NCI-H1105 (cell line): ENCODE results near the gene TBX1.

ENCODE experiments used
- DNase-seq: peaks from one replicate; lab custom pipeline; 2025; lab: John Stamatoyannopoulos, UW

The TBX1 gene

GRCh38 chr22:19753996-19754700, 6.4 kb upstream of the TBX1 start:
- no peak for DNase-seq

- DNase-seq = no peak
Measured at GRCh38 chr22:19754701-19755144, 5.9 kb upstream of the TBX1 start.

- DNase-seq = no peak
Measured at GRCh38 chr22:19755145-19755710, 5.3 kb upstream of the TBX1 start.

GRCh38 chr22:19755722-19756287, 4.8 kb upstream of the TBX1 start:
- DNase-seq = no peak

- peak; percentile 10 for DNase-seq
Measured at GRCh38 chr22:19756288-19757128, 4.1 kb upstream of the TBX1 start.

- DNase-seq = no peak
Measured at GRCh38 chr22:19757140-19757984, 3.2 kb upstream of the TBX1 start.

DNA sequence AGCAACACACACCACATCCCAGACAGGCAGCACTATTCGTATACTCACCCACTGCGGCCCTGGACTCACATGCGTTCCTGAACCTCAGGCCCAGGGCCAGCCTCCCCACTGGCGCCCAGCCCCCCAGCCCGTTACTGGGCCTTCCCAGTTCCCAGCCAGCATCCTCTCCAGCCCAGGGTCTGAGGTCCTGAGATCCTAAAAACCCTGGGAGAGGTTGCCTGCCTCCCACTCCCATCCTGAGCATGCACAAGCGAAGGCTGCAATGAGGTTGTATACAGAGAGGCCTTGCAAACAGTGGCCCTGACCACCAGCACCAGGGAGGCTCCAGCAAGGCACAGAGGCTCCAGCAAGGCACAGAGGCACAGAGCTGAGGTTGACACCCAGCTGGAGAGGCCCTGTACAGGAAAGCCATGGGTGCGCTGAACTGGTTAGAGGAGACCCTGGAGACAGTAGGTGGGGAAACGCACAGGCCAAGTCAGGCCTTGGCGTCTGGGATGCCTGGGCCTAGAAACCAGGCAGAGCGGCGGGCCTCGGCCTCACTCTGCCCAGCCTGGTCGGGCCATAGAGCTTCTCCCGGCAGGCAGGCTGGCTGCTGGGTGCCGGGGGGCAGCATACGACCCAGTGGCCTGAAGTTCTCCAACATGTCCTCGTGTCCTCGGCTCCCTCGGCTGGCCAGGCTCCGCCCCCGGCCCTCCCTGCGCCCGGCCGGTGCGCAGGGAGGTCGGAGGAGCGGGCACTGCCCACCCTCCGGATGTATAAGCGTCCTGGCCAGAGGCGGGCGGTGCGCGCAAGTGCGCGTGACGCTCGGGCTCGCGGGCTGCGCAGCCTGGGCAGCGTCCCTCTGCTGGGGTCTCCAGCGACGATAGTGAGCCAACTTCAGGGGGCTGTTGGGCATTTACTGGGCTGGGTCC, 2.3 kb upstream of the TBX1 start:
- no peak for DNase-seq

DNA sequence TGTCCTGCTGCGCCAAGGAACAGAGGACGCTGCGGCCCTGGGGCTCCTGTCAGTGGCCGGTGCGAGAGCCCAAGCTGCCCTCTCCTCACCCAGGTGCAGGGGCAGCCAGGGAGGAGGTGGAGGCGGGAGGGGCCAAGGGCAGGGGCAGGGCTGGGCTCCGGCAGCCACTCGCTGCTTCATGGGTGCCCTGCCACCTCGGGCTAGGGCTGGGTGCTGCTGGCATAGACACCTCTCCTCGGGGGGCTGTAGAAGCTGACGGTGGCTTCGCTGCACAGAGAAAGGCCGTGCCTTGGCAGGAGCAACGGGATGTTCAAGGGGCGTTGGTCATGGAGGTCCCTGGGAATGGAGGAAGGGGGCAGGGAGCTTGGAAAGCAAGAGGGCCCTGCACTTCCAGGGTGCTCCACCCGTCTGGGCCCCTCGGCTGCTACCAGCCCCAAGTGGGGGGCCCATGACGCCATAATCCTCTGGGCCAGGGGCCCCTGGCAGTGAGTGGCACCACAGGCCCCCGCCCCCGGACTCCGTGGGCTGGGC, 1.6 kb upstream of the TBX1 start:
- no peak for DNase-seq

DNA sequence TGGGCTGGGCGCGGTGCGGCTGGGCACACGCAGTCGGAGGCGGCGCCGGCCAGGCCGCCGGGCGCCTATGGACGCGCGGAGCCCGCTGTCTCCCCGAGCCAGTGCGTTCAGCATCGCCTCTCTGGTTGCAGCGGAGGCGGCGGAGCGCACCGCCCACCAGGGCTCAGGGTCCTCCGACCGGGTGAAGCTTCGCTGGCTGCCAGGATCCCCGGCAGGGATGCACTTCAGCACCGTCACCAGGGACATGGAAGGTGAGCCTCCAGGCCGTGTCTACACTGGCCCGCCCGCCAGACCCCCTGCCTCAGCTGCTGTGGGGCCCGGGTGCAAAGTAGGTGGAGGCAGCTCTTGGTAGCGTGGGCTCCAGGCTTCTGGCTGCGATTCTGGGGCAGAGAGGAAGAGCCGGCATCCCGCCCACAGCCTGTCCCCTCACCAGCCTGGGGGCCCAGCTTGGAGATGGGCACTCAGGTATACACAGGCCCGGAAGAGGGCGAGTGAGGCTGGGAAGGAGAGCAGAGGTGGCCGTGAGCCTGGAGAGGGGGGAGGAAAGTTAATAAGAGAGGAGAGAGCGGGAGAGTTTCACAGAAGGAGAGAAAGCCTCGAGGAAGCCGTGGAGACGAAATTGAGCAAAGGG, 1.0 kb upstream of the TBX1 start:
- DNase-seq = no peak

DNA sequence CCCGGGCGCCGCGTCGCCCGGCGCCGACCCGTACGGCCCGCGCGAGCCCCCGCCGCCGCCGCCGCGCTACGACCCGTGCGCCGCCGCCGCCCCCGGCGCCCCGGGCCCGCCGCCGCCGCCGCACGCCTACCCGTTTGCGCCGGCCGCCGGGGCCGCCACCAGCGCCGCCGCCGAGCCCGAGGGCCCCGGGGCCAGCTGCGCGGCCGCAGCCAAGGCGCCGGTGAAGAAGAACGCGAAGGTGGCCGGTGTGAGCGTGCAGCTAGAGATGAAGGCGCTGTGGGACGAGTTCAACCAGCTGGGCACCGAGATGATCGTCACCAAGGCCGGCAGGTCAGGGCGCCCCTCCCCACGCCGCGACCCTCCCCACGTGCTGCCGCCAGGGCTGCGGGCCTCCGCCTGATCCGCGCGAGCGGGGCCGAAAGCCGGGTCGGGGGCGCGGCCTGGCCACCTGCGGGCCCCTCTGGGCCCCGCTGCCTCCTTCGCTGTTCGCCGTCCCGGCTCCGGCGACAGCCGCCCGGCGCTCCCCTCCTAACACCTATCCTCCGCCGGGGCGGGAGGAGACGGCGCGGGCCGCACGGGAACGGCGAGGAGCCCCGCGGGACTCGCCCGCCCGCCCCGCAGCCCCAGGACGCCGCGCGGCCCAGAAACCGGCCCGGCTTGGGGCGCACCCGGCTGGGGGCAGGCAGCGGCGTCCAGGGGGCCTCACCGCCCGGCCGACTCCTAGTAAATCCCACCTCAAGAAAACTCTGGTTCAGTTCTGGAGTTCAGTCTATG, 560 bp downstream of the TBX1 start:
- DNase-seq = no peak

GRCh38 chr22:19761725-19762567, 1.4 kb downstream of the TBX1 start:
- DNase-seq = no peak

GRCh38 chr22:19762568-19763457, 2.2 kb downstream of the TBX1 start:
- no peak for DNase-seq

DNA sequence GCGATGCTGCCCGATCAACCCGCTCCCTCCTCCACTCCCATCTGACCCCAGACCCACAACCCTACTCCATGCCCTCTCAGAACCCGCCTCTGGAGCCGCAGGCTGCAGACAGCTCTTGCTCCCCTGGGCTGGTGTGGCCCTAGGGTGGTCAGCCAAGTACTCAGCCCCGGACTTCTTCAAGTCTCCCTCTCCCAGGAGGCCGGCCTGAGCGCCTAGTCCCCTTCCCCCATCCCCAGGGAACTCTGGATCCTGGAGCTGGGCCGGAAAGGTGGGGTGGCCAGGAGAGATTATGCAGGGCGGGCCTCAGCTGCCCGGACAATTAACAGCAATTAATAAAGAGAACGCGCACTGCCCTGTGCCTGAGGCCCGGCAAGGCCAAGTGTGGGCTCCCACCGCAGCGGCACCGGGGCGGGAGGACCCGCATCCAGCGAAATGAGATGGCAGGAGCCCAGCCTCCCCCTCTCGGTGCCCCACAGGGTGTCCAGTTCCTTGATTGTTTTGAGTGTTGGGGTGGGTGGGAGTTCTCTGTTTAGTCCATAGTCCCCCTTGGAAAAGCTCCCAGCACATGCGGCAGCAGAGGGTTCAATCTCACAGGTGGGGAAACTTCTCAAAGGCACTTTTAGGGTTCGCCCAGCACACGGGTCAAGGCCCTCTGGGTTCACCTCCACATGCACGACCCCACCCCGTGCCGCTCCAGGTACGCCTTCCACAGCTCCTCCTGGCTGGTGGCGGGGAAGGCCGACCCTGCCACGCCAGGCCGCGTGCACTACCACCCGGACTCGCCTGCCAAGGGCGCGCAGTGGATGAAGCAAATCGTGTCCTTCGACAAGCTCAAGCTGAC, 3.1 kb downstream of the TBX1 start:
- DNase-seq = no peak

DNA sequence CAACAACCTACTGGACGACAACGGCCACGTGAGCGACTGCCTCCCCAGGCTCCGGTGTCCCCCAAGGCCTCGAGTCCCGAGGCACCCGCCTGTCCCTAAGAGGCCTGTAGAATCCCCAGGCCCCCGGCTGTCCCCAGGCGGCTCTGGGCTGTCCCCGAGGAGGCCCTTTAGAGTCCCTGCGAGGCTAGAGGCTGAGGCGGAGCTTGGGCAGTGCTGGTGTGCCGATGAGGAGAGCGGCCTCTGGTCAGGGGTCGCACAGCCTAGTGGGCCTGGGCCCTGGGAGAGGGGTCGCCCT, 3.7 kb downstream of the TBX1 start:
- no peak for DNase-seq

- DNase-seq = no peak
Measured at GRCh38 chr22:19764636-19765476, 4.3 kb downstream of the TBX1 start.
